Nucleus accumbens (tissue), 56 donors: ENCODE results near the gene CD300C.
A peak's percentile ranks its signal among the peaks of the same experiment; 100 is the strongest.
"Not testable (repeated sequence)": the region's sequence is repeated elsewhere in the genome, so short reads cannot be mapped to it uniquely, and the experiment has no call there.

Experiments
- DNase-seq, 56 donors: peaks; one replicate each; lab custom pipeline; 2025; lab: John Stamatoyannopoulos, UW

CD300C gene

DNA sequence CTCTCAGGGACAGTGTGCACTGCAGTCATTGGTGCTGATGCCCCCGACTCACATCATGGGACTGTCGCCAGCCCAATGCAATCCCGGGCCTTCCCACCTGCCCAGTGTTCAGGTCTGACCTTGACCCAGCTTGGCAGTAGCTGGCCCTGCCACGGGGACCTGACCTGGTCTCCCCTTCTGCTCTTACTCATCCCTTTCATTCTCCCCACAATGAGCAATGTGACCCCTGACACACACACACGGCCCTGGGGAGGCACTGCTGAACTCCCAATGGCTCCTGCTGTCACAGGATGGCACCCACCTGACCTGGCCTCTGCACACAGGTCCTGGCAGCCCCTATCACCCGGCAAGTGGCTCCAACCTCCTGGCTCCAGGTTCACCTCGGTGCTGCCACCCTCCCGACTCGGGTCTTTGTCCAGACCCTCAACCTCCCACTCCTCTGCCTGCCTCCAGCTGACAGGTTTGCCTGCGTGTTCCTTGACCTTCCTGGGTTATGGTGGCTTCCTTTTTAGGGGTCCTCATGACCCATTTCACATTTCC is 6.6 kb downstream of the CD300C start:
- no peak for DNase-seq

DNA sequence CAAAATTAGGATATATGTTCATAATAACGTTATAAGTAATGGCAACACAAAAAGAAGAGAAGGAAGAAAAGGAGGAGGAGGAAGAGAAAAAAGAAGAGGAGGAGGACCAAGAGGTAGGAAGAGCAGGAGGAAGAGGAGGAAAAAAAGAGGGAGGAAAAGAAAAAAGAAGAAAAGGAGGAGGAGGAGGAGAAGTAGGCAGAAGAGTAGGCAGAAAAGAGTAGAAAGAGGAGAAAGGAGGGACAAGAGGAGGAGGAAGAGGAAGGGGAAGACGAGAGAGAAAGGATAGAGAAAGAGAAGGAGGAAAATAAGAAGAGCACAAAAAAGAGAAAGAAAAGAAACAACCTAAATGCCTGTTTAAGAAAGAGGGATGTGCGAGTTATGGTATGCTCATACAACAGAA is 9.0 kb downstream of the CD300C start:
- no peak for DNase-seq

DNA sequence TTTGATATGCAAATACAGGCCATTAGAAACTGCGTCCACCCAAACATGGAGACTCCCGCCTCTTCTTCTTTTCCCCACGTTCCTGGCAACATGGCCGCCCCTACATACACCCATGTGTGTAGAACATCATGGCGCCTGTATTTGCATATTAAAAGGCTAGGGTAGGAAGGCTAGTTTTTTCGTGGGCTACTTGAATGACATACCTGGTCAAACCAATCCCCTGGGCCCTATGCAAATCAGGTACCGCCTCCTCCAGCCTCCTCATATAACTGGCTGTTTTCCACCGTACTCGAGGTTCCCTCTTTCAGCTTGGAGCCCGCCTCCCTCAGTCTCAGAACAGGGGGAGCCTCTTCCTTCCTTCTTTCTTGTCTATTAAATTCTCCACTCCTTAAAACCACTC is 13.8 kb downstream of the CD300C start:
- peak in 13 of 56 donors; percentile 11 to 47 (median 25) for DNase-seq

DNA sequence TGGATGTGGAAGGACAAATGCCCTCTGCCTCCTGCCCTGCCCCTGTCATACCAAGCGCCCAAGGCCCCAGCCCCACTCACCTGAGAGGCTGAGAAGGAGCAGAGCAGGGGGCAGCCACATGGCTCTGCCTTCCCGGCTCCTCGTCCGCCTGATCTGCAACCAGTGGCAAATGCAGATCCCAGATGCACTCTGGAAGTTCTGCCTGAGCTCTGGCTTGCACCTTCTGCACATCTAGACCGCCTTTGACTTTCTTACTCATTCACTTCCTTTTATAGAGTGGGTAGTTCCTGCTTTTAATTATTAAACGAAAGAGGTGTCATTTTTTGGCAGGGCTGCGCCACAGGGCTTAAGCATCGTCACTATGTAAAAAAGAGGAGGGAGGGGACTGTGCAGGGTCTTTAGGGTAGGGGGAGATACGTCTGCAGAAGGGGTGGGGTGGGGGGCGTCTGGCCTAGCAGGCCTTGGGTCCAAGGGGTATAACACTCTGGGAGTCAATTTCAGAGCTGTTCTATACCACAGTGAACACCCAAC is 14.6 kb downstream of the CD300C start, which contains the start of gene CD300LB:
Gene CD300LB (minus strand): TSS at position 245 of the 531 bp plus-strand sequence. CDS start 125 bp downstream, at position 120.
- no peak for DNase-seq

DNA sequence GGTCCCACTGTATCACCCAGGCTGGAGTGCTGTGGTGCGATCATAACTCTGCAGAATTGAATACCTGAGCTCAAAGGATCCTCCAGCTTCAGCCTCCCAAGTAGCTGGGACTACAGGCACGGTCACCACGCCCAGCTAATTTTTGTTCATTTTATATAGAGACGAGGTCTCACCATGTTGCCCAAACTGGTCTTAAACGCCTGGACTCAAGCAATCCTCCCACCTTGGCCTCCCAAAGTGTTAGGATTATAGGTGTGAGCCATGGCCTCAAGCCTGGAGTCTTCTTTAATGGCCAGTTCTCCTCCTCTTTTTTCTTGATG is 15.1 kb downstream of the CD300C start:
- DNase-seq: no peak

DNA sequence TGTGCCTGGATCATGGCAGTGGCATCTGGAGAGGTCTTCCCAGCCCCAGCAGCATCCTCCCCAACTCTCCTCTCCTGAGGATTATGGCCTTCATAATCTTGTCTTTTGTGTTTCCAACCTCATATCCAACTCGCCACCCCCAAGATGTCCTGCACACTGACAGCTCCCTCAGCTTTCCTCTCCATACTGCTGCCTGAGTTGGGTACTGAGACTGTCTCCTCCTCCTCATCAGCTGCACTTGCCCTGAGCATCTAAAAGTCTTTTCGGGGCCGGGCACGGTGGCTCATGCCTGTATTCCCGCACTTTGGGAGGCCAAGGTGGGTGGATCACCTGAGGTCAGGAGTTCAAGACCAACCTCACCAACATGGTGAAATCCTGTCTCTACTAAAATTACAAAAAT is 16.7 kb downstream of the CD300C start:
- no peak for DNase-seq

DNA sequence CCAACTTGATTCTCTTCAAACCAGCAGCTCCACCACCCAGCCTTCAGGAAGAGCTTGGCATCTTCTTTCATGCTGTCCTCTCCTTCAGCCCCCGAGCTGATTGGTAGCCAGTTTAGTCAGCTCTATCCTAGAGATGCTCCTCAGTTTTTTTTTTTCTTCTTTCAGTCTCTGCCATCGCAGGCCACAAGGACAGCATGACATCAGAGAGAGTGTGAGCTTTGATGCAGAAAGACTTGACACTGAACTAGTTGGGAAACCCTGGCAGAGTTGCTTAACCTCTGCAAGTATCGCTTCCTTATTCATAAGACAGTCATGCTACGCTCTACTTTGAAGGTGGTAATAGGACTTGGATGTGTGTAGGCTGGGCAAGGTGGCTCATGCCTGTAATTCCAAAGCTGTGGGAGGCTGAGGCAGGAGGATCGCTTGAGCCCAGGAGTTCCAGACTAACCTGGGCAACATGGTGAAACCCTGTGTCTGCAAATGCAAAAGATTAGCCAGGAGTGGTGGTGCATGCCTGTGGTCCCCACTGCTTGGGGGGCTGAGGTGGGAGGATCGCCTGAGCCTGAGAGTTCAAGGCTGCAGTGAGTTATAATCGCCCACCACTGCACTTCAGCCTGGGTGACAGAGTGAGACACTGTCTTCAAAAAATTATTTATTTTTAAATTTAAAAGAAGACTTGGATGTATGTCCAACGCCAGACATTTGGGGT is 17.3 kb downstream of the CD300C start:
- DNase-seq: no peak

DNA sequence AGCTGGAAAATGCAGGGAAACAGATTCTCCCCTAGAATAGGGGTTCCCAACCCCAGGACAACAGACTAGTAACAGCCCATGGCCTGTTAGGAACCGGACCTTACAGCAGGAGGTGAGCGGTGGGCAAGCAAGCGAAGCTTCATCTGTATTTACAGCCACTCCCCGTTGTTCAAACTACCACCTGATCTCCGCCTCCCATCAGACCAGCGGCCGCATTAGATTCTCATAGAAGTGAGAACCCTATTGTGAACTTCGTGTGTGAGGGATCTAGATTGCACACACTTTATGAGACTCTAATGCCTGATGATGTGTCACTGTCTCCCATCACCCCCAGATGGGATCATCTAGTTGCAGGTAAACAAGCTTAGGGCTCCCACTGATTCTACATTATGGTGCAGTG is 18.2 kb downstream of the CD300C start:
- no peak for DNase-seq

DNA sequence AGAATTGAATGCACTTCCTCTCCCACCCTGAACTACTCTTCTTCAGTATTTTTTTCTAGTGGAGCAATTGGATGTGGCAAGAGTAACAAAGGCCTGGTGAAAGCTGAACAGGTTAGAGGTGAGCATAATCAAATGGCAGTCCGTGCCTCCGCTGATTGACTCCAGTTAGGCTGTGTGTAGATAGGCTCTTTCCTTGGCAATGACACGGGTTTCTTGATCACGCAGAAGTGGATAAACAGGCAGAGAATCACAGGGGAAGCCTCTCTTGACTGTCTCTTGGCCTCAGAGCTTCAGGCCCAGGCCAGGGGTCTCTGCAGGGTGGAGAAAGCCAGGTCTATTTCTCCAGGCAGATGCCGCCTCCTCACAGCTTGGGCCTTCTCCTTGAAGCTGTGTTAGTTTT is 18.8 kb downstream of the CD300C start:
- DNase-seq: no peak

DNA sequence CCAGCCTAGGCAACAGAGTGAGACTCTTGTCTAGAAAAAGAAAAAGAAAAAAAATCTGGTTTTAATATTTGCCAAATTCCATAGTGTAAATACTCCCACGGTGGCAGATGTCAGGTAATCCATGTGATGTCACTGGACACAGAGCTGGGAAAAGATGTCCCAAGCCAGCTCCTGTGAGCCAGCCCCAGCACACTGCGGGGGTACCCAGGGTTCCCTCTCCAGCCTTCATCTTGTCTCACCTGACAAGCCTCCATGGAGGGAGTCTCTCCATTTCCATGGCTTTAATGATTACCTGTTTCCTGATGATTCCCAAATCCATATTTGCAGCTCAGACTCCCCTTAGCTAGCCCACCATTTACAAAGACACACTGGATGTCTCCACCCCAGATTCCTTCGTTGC is 19.2 kb downstream of the CD300C start:
- no peak for DNase-seq

DNA sequence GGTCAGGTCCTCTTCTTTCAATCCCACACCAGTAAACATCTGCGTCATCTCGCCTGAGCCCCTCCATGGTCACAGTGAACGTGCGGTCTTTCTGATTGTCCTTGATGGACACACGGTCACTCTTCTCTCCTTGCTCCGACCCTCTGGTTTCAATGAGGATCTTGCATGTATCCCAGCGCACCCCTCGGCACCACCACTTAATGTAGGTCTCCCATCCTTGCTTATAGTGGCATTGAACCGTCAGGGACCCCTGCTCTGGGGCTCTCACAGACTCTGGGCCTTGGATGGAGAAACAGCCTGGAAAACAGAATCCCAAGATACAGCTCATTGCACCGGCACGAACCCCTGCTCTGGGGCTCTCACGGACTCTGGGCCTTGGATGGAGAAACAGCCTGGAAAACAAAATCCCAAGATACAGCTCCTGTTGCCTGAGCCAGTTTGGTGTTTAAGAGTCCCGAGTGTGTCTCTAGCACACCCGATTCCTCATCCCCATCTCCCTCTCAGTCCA is 20.1 kb downstream of the CD300C start:
- no peak for DNase-seq

DNA sequence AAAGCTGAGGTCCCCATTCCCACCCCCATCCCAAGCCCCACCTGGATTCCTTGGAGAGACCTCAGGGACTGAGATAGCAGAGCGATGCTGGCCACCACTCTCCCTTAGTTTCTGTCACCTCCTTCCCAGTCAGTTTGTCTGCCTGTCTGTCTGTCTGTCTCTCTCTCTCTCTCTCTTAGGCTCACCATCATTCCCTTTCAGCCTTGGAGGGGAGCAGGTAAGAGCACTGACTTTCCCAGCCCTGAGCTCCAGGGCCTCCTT is 20.5 kb downstream of the CD300C start:
- no peak for DNase-seq

DNA sequence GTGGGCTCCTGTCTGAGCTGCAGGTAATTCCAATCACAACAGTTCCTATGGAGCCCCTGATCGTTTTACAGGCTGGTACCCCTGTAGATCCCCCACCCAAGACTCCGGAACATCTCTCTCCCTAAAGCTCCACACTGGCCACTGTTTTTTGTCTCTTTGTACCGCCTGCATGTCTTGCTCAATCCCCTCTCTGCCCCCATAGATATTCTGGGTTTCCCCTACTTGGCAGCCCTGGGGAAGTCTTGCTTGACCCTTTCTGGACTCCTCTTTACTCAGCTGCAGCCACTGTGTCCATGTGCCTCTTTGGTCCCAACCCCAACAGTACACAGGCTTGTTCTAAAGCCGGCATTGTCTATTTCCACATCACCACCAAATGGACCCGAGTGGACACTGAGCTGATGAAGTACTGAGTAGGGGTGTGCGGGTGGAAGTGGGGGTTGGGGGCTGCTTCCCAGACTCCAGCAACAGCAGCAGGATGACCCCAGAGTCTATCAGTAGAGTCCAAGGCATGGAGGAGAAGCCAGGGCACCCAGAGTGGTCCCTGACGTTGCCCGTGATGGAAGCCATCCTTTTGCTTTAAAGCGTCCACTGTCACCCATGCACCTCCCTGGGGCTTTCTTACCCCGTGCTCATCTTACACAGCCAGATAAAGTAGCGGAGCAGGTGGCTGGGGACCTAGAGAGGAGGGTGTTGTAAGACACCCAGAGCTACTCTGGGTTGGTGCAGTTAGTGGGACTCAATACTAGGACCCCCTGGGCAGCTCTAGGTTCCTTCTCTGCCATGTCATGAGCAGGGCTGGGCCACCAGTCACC is 21.1 kb downstream of the CD300C start:
- DNase-seq: no peak

DNA sequence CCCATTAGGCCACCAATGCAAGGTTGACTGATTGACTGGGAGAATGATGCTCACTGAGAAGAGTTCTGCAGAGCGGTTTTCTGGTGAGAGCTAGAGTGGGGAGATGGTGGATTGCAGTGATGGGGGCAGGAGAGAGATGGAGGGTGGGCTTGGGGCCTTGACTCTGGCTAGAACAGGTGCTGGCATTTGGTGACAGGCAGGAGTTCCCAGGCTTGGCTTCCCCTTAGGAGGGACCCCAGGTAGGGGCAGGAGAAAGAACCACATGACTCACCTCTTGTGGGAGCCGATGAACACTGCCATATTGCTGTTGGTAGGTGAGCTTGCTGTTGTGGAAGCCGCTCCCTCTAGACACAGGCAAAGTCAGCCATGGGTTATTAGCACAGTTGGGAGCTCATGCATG is 22.6 kb downstream of the CD300C start:
- DNase-seq: no peak

DNA sequence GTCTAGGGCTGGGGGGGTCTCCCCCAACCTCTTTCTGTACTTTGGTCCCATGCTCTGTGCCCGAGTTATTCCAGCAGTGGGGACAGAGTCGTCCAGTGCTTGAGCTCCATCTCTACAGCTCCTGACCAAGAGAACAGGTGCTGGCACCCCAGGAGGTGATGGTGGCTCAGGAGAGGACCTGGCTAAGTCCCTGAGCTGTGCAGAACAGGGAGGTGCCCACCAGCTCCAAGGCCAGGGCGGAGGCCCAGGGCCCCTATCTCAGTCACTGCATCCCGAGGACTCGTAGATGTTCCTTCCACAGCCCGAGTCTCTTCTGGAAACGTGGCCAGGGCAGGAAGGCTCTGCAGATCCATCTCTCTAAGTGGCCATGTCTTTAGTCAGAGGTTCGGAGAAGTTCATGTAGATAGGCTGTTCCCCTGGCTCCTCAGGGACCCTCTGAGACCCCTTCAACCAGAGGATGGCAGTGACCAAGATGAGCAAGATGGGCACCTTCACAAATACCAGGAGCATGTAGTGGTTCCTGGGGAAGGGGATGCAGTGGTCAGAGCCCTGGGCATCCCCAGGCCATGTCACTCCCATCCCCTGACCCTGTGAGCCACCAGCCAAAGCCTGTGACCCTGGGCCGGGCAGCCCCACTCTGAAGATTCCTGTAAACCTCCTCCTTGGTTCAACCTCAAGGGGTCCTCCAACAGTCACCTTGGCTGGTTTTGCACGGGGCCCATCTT is 23.4 kb downstream of the CD300C start:
- DNase-seq: no peak

DNA sequence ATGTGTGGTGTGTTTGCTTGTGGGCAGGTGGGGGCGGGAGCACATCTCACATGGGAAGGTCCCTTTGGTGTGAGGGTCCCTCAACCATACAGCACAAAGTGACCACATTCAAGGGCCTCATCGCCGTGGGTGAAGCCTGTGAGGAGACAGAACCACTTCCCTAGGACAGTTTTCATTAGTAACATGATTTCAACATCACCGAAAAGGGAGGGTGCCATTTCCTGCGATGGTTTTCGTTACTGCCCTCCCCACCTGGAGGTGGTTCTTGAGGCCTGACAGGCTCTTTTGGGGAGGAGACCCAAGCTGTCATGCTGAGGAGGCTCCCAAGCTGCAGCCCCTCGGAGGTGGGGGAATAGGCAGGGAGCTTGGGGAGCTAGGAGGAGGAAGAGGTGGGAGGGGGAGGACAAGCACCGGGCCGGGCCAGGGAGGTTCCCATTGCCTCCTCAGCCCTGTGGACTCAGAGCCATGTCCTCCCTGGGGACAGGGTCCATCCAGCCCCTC is 24.2 kb downstream of the CD300C start:
- peak in 1 of 56 donors; percentile 16 for DNase-seq

DNA sequence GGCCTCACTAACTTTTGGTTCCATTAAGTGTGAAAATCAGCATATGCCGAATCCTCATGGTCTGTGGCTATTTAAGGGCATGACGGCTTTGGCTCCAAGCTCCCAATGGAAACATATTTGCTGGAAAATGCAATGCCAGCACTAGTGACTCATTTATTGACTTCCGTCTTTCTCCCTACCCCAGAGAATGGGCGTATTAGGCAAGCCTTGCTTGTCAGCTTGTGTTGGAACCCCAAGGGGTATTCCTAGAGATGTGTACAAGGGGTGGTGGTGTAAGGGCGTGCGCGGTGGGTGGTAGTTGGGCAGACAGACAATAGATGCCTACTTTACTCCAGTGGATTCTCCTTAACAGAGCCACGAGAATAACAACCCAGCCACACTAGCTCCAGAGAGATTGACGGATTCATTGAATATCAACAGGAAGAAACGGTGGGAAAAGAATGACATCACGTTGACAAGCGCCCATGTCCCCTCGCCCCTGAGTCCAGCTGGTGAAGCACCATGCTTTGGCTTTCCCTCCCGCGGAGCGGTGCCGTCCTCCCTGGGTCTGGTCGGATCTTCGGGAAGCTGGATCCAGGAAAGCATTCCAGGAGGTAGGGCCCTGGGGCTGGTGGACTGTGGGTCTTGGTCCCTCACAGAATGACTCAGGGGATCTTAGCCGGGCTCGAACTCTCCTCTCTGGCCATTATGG is 25.0 kb downstream of the CD300C start:
- DNase-seq: no peak

DNA sequence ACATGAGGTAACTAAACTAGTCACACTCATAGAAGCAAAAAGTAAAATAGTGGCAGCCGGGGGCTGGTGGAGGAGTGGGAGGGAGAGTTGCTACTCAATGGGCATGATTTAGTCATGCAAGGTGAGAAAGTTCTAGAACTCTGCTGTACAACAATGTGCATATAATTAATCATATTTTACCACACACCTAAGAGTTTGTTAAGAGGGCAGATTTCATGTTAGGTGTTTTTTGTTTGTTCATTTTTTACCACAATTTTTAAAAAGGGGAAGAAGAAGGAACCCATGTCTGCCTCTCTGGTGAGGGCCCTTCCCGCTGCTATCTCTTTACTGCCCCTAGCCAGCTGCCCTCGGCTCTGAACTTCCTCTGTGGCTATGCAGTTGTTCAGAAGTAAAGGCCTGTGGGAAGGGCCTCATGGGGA is 25.9 kb downstream of the CD300C start:
- DNase-seq: peak in 1 of 56 donors; percentile 43

DNA sequence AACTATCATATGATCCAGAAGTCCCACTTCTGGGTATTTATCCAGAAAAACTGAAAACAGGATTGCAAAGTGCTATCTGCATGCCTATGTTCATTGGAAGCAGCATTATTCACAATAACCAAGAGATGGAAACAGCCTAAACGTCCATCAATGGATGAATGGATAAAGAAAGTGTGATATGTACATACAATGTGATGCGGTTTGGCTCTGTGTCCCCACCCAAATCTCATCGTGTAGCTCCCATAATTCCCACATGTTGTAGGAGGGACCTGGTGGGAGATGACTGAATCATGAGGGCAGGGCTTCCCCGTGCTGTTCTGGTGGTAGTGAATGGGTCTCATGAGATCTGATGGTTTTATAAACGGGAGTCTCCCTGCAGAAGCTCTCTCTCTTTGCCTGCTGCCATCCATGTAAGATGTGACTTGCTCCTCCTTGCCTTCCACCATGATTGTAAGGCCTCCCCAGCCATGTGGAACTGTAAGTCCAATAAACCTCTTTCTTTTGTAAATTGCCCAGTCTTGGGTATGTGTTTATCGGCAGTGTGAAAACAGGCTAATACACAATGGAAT is 27.4 kb downstream of the CD300C start:
- DNase-seq: not testable (repeated sequence)
